Panc1 (cell line): ENCODE data around the gene ZNF526. TPM values are rescaled to one million over a fixed set of nuclear protein-coding genes. Genes with fewer than 3 reads are reported as not detected.

Experiments
- ATAC-seq: fragments of 200-7000 bp; cut with Tn5 transposase; 2 replicates; pipeline ENCODE4 v1.9.1; 2020; ENCODE audit warnings: mild to moderate bottlenecking, moderate library complexity
- BruUV-seq: library from RNA; stranded (reverse); fragments of 400-500 nt; replicated peaks from 2 replicates; lab custom pipeline; 2021; lab: Mats Ljungman, UMichigan
- CTCF ChIA-PET: fragments of 300-600 bp; sonication (Branson Sonifier 250); formaldehyde crosslinking; loops from one replicate; lab custom pipeline; 2022; ENCODE audit warnings: antibody characterized with exemption; lab: Charles Lee
- POLR2A ChIA-PET: fragments of 300-600 bp; sonication (Branson Sonifier 250); formaldehyde crosslinking; loops from one replicate; lab custom pipeline; 2022; ENCODE audit warnings: antibody characterized with exemption; lab: Charles Lee
- DNase-seq: peaks from one replicate; pipeline ENCODE4 v3.0.0-alpha.2; 2010; ENCODE audit warnings: low read depth, low spot score
- H3K27ac ChIP-seq: 2 replicates; pipeline ENCODE4 v1.5.1; 2011; ENCODE audit warnings: mild to moderate bottlenecking, low read length, inconsistent platforms
- H3K27me3 ChIP-seq: fragments of 200-500 bp; sonication (Bioruptor generic); 2 replicates; pipeline ENCODE4 v1.6.0; 2014; ENCODE audit warnings: low read length, inconsistent platforms; ENCODE audit not compliant: control insufficient read depth, insufficient read depth
- H3K36me3 ChIP-seq: fragments of 200-500 bp; sonication (Bioruptor generic); 2 replicates; pipeline ENCODE4 v1.5.1; 2014; ENCODE audit warnings: inconsistent platforms, mild to moderate bottlenecking, low read length, moderate library complexity; ENCODE audit not compliant: control insufficient read depth, insufficient read depth
- H3K4me1 ChIP-seq: 2 replicates; pipeline ENCODE4 v1.5.1; 2011; ENCODE audit warnings: inconsistent platforms, mild to moderate bottlenecking, low read length, moderate library complexity; ENCODE audit not compliant: control insufficient read depth, insufficient read depth
- H3K4me3 ChIP-seq, 2 experiments: 2 replicates each; pipeline ENCODE4 v1.5.1; 2011 to 2012; ENCODE audit warnings: low read depth in 2 of 2, low read length in 2 of 2, mild to moderate bottlenecking in 2 of 2, inconsistent platforms in 1 of 2, moderate library complexity in 1 of 2
- H3K9me3 ChIP-seq: fragments of 200-500 bp; sonication (Bioruptor generic); 2 replicates; pipeline ENCODE4 v1.5.1; 2014; ENCODE audit warnings: low read depth, mild to moderate bottlenecking, inconsistent platforms, low read length, moderate library complexity; ENCODE audit not compliant: control insufficient read depth, insufficient read depth
- POLR2AphosphoS5 ChIP-seq: IDR thresholded peaks from 2 replicates; pipeline ENCODE4 v1.6.1; 2012; ENCODE audit warnings: mild to moderate bottlenecking, low read depth, low read length, moderate library complexity
- SIN3A ChIP-seq: IDR thresholded peaks from 2 replicates; pipeline ENCODE4 v1.6.1; 2012; ENCODE audit warnings: low read depth, mild to moderate bottlenecking, low read length, moderate library complexity, borderline replicate concordance; ENCODE audit not compliant: insufficient read depth
- TCF7L2 ChIP-seq: IDR thresholded peaks from 2 replicates; pipeline ENCODE4 v1.6.1; 2011; ENCODE audit warnings: mild to moderate bottlenecking, low read depth, low read length, inconsistent platforms
- in situ Hi-C: cut with HindIII; loops from 2 replicates; pipeline ENCODE4 v1.10.0; 2016; ENCODE audit warnings: low sequenced_read_pairs, low pct_unique_long_range_greater_than_20kb
- intact Hi-C: fragments of 100-400 bp; cut with micrococcal nuclease; formaldehyde crosslinking; loops from one replicate; pipeline ENCODE4 v1.10.0; 2022; ENCODE audit not compliant: unreplicated experiment
- total RNA-seq: library from RNA; stranded (reverse); gene quantifications from one replicate; pipeline ENCODE4 v1.2.1, GENCODE V29; 2021; ENCODE audit not compliant: unreplicated experiment
- TF ChIP-seq, protein P1 (sequence below): fragments of 450-650 bp; IDR thresholded peaks from 2 replicates; pipeline ENCODE4 v1.5.1; 2017; ENCODE audit warnings: mild to moderate bottlenecking
- TF ChIP-seq, protein P2 (sequence below), 2 experiments: IDR thresholded peaks; 2 replicates each; pipeline ENCODE4 v1.6.1; 2011 to 2012; ENCODE audit warnings: low read depth in 2 of 2, control low read depth in 1 of 2, low read length in 1 of 2, mild to moderate bottlenecking in 1 of 2, moderate library complexity in 1 of 2; ENCODE audit not compliant: insufficient read depth in 1 of 2

Gene ZNF526
- total RNA-seq, 1 experiment from 2014 or later = 10.5 TPM

DNA sequence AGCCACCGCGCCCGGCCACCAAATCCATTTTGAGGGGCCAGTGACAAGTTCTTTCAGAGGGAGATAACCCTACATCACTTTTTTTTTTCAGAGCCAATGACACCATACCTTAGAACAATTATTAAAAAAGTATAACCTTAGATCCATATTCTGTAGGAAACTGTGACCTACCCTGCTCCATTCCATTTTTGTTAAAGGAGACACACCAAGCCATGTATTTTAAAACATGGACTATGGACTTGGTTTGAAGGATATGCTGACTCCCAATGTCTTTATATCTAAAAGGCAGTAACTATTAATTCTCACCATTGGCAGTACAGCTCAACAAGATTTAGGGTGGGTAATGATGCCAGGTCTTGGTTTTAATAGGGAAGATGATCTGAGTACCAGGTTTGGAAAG, 21.2 kb downstream of the ZNF526 start:
- POLR2A ChIA-PET = no interaction called here
- in situ Hi-C loops = no loop called here

DNA sequence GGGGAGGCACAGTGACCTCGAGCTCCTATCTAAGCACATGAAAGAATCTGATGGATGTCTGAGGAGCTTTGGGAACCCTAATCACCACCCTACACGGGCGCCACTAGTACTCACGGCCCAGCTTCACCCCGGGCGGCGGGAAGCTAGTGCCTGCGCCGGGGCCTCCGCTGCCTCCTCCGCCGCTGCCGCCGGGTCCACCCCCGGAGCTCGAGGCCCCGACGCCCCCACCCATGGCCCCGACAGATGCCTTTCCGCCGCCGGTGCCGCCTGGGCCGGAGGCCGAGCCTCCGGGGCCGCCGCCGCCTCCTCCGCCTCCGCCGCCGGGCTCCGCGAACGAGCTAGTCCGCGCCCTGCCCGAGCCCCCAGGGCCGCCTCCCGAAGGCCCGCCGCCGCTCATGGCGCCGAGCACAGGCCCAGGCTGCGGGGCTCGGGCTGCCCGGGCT, 22.0 kb downstream of the ZNF526 start:
- DNase-seq = no peak
- no peak for ATAC-seq
- Histone ChIP-seq H3K27me3 (no peaks in the 10 kb centered on the region), H3K4me1 (peaks cover 21% of the 10 kb centered on the region), H3K27ac (peak overlapping the region; percentile 94), H3K4me3 (peak overlapping the region; percentile 73 to 93), H3K9me3 (no peaks in the 10 kb centered on the region), H3K36me3 (peaks cover 5% of the 10 kb centered on the region; the same call in 1 of the 2 replicates)
- no peak for TF ChIP-seq POLR2AphosphoS5
- TF ChIP-seq, protein P1, sequence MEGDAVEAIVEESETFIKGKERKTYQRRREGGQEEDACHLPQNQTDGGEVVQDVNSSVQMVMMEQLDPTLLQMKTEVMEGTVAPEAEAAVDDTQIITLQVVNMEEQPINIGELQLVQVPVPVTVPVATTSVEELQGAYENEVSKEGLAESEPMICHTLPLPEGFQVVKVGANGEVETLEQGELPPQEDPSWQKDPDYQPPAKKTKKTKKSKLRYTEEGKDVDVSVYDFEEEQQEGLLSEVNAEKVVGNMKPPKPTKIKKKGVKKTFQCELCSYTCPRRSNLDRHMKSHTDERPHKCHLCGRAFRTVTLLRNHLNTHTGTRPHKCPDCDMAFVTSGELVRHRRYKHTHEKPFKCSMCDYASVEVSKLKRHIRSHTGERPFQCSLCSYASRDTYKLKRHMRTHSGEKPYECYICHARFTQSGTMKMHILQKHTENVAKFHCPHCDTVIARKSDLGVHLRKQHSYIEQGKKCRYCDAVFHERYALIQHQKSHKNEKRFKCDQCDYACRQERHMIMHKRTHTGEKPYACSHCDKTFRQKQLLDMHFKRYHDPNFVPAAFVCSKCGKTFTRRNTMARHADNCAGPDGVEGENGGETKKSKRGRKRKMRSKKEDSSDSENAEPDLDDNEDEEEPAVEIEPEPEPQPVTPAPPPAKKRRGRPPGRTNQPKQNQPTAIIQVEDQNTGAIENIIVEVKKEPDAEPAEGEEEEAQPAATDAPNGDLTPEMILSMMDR = no peak
- TF ChIP-seq TCF7L2 = no peak
- POLR2A ChIA-PET = no interaction called here
- in situ Hi-C loops (no loop called here), intact Hi-C loops (no loop called here)
- BruUV-seq = no TSS peak
- CTCF ChIA-PET = no interaction called here

More for the DNA sequence above, 21.2 kb downstream of the ZNF526 start:
- Histone ChIP-seq H3K36me3 (peaks cover 8% of the 10 kb centered on the region; the same call in 1 of the 2 replicates), H3K9me3 (no peaks in the 10 kb centered on the region), H3K27me3 (no peaks in the 10 kb centered on the region), H3K27ac (peak overlapping the region; percentile 94), H3K4me3 (peak overlapping the region; percentile 73 to 93), H3K4me1 (peaks cover 13% of the 10 kb centered on the region; the same call in 1 of the 2 replicates)
- intact Hi-C loops = no loop called here
- BruUV-seq = no TSS peak
- TF ChIP-seq SIN3A = no peak
- TF ChIP-seq, protein P1 = no peak
- no peak for TF ChIP-seq POLR2AphosphoS5
- no peak for TF ChIP-seq TCF7L2
- TF ChIP-seq, protein P2, sequence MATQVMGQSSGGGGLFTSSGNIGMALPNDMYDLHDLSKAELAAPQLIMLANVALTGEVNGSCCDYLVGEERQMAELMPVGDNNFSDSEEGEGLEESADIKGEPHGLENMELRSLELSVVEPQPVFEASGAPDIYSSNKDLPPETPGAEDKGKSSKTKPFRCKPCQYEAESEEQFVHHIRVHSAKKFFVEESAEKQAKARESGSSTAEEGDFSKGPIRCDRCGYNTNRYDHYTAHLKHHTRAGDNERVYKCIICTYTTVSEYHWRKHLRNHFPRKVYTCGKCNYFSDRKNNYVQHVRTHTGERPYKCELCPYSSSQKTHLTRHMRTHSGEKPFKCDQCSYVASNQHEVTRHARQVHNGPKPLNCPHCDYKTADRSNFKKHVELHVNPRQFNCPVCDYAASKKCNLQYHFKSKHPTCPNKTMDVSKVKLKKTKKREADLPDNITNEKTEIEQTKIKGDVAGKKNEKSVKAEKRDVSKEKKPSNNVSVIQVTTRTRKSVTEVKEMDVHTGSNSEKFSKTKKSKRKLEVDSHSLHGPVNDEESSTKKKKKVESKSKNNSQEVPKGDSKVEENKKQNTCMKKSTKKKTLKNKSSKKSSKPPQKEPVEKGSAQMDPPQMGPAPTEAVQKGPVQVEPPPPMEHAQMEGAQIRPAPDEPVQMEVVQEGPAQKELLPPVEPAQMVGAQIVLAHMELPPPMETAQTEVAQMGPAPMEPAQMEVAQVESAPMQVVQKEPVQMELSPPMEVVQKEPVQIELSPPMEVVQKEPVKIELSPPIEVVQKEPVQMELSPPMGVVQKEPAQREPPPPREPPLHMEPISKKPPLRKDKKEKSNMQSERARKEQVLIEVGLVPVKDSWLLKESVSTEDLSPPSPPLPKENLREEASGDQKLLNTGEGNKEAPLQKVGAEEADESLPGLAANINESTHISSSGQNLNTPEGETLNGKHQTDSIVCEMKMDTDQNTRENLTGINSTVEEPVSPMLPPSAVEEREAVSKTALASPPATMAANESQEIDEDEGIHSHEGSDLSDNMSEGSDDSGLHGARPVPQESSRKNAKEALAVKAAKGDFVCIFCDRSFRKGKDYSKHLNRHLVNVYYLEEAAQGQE (IDR thresholded peaks at IDR 0.05; ENCODE audit: insufficient read depth in 1 of 2, low read depth in 2 of 2, low read length in 1 of 2) = no peak
- DNase-seq (no peak), ATAC-seq (no peak)
- CTCF ChIA-PET = no interaction called here
